GM19328 (cell line): ENCODE measurements around the gene KCNQ1OT1.

ENCODE experiments used
- ATAC-seq: cut with Tn5 transposase; IDR thresholded peaks from one replicate; pipeline ENCODE4 v1.9.1; 2021; ENCODE audit warnings: mild to moderate bottlenecking, moderate library complexity; ENCODE audit not compliant: unreplicated experiment

Gene KCNQ1OT1

GRCh38 chr11:2562890-2563212 lies 136.9 kb downstream of the KCNQ1OT1 start:
- no peak for ATAC-seq

- ATAC-seq = no peak
Measured at GRCh38 chr11:2561696-2562581, 137.9 kb downstream of the KCNQ1OT1 start.

GRCh38 chr11:2559527-2560311 lies 140.1 kb downstream of the KCNQ1OT1 start:
- ATAC-seq = no peak

GRCh38 chr11:2558861-2559526 lies 140.8 kb downstream of the KCNQ1OT1 start:
- no peak for ATAC-seq

GRCh38 chr11:2558397-2558796 lies 141.4 kb downstream of the KCNQ1OT1 start:
- no peak for ATAC-seq
